Measurements from ENCODE around the gene DCUN1D2.

- TF ChIP-seq POLR2A (IDR thresholded peaks at IDR 0.05), result no peak
- no peak for TF ChIP-seq CTCF (IDR thresholded peaks at IDR 0.05)
- no peak for TF ChIP-seq POLR2AphosphoS5 (IDR thresholded peaks at IDR 0.05)
Observed at GRCh38 chr13:113489549-113490495, 689 bp downstream of the DCUN1D2 start.
